HepG2 (cell line): ENCODE measurements around the gene PROX2. TPM values are rescaled to one million over a fixed set of nuclear protein-coding genes. Genes with fewer than 3 reads are reported as not detected.

Experiments used
- ATAC-seq: fragments of 200-7000 bp; cut with Tn5 transposase; 3 replicates; pipeline ENCODE4 v1.9.1; 2020; ENCODE audit warnings: mild to moderate bottlenecking, moderate library complexity
- BruUV-seq: library from RNA; stranded (reverse); fragments of 400-500 nt; replicated peaks from 2 replicates; lab custom pipeline; 2021; lab: Mats Ljungman, UMichigan
- CTCF ChIA-PET: fragments of 300-600 bp; formaldehyde crosslinking; extraction: SDS; loops from one replicate; lab custom pipeline; 2021; ENCODE audit warnings: low total read pairs, inconsistent platforms, low intra/inter-chr PET ratio; lab: Yijun Ruan, JAX
- POLR2A ChIA-PET: fragments of 350-600 bp; sonication (Branson Sonifier 250); formaldehyde crosslinking; loops from one replicate; lab custom pipeline; 2020; ENCODE audit warnings: antibody characterized with exemption, inconsistent platforms; lab: Yijun Ruan, JAX
- DNase-seq: peaks from one replicate; pipeline ENCODE4 v3.0.0-alpha.2; 2015; ENCODE audit warnings: low spot score
- FAIRE-seq: peaks from 3 replicates; lab custom pipeline; 2011; peaks lifted over from hg19 to GRCh38; lab: Jason Lieb, UNC
- H2AFZ ChIP-seq: one replicate; pipeline ENCODE4 v1.6.1; 2011; ENCODE audit warnings: low read length, inconsistent platforms
- H3K27ac ChIP-seq: fragments of 300-600 bp; 3 replicates; pipeline ENCODE4 v1.8.0; 2011; ENCODE audit warnings: mixed run types, mild to moderate bottlenecking, mixed read lengths, low read length, inconsistent platforms; ENCODE audit not compliant: insufficient read depth; ENCODE audit errors: extremely low read length
- H3K27me3 ChIP-seq, 2 experiments: fragments of 200-600 bp in 1 of 2; 2 replicates in 1 of 2; 3 replicates in 1 of 2; pipeline versions ENCODE4 v1.6.0 to v1.8.0; 2011; ENCODE audit warnings: low read length in 2 of 2, mild to moderate bottlenecking in 2 of 2, moderate library complexity in 2 of 2, inconsistent platforms in 1 of 2; ENCODE audit not compliant: insufficient read depth in 2 of 2, control insufficient read depth in 1 of 2
- H3K36me3 ChIP-seq, 2 experiments: fragments of 200-600 bp in 1 of 2; replicated peaks in 1 of 2; 2 replicates in 1 of 2; 3 replicates in 1 of 2; pipeline versions ENCODE4 v1.5.1 to v1.8.0; 2011; ENCODE audit warnings: low read length in 2 of 2, inconsistent platforms in 1 of 2; ENCODE audit not compliant: insufficient read depth in 2 of 2, control insufficient read depth in 1 of 2
- H3K4me1 ChIP-seq: 2 replicates; pipeline ENCODE4 v1.5.1; 2012; ENCODE audit warnings: low read length, inconsistent platforms; ENCODE audit not compliant: insufficient read depth
- H3K4me2 ChIP-seq: 2 replicates; pipeline ENCODE4 v1.6.0; 2011; ENCODE audit warnings: low read depth, low read length, inconsistent platforms
- H3K4me3 ChIP-seq, 3 experiments: fragments of 200-600 bp in 1 of 3; sonication (generic), shearing (Covaris generic) in 1 of 3; replicated peaks in 1 of 3; 2 replicates each; pipeline ENCODE4 v1.5.1; 2011 to 2016; ENCODE audit warnings: low read length in 3 of 3, inconsistent platforms in 2 of 3, low read depth in 2 of 3, mild to moderate bottlenecking in 2 of 3, control low read depth in 1 of 3, mixed read lengths in 1 of 3; ENCODE audit not compliant: insufficient read depth in 1 of 3
- H3K79me2 ChIP-seq: one replicate; pipeline ENCODE4 v1.6.1; 2011; ENCODE audit warnings: low read length, inconsistent platforms; ENCODE audit not compliant: insufficient read depth
- H3K9ac ChIP-seq: 2 replicates; pipeline ENCODE4 v1.6.0; 2011; ENCODE audit warnings: mild to moderate bottlenecking, low read depth, low read length, inconsistent platforms; ENCODE audit not compliant: insufficient read depth
- H3K9me3 ChIP-seq: 2 replicates; pipeline ENCODE4 v1.5.1; 2012; ENCODE audit warnings: mild to moderate bottlenecking, low read length
- H4K20me1 ChIP-seq: 2 replicates; pipeline ENCODE4 v1.6.0; 2011; ENCODE audit warnings: inconsistent platforms, mild to moderate bottlenecking, low read length, moderate library complexity; ENCODE audit not compliant: insufficient read depth
- AGO2 ChIP-seq: fragments of 200-400 bp; formaldehyde crosslinking; optimal IDR thresholded peaks from 2 replicates; pipeline ENCODE3; 2017; ENCODE audit warnings: mild to moderate bottlenecking, low read depth, low read length, moderate library complexity
- CTCF ChIP-seq: sonication (generic); formaldehyde crosslinking; IDR thresholded peaks from 2 replicates; pipeline ENCODE4 v1.5.0; 2020; ENCODE audit warnings: mild to moderate bottlenecking, missing genetic modification reagents, moderate library complexity
- KMT2B ChIP-seq: IDR thresholded peaks from 2 replicates; pipeline ENCODE4 v1.6.1; 2016; ENCODE audit warnings: missing genetic modification reagents, missing compliant biosample characterization
- TFAP4 ChIP-seq: sonication (generic); IDR thresholded peaks from 2 replicates; pipeline ENCODE4 v1.6.1; 2016; ENCODE audit warnings: low read depth, borderline replicate concordance
- ZNF383 ChIP-seq: sonication (generic); formaldehyde crosslinking; IDR thresholded peaks from 2 replicates; pipeline ENCODE4 v1.4.0; 2020; ENCODE audit warnings: missing genetic modification reagents, mild to moderate bottlenecking, borderline replicate concordance
- WGBS: methylation state at CpG from one replicate; pipeline ENCODE4 v1.1.6; 2017; ENCODE audit warnings: low lambda C conversion rate; 5-methylcytosine and 5-hydroxymethylcytosine counted together
- in situ Hi-C: cut with HindIII; loops from 2 replicates; pipeline ENCODE4 v1.10.0; 2017; ENCODE audit warnings: low pct_unique_long_range_greater_than_20kb; ENCODE audit not compliant: extremely low pct_ligation_motif_present
- intact Hi-C: fragments of 100-400 bp; cut with micrococcal nuclease; formaldehyde crosslinking; loops from one replicate; pipeline ENCODE4 v1.10.0; 2022; ENCODE audit not compliant: unreplicated experiment
- polyA plus RNA-seq, 8 experiments: library from polyadenylated mRNA; depleted of rRNA in 3 of 8; stranded (reverse) in 7 of 8; unstranded in 1 of 8; fragments of >200 nt; fragmentation: Illumina TruSeq in 4 of 8; extraction: Trizol in 4 of 8; gene quantifications; 2 replicates each; pipeline versions ENCODE4 v1.2.1 to v1.2.3, GENCODE V29; 2011 to 2016; ENCODE audit warnings: low read depth in 4 of 8, missing spikeins in 1 of 8, mixed read lengths in 1 of 8; ENCODE audit not compliant: insufficient read depth in 1 of 8
- total RNA-seq, 5 experiments: library from RNA; depleted of rRNA; stranded (reverse); fragments of >200 nt; fragmentation: Illumina TruSeq; extraction: Trizol; gene quantifications; 2 replicates each; pipeline ENCODE4 v1.2.3, GENCODE V29; 2016; ENCODE audit warnings: low read depth in 1 of 5

Gene PROX2
- total and polyA plus RNA-seq, 2 of the 13 experiments (the other 11 are each of a cell fraction or from before 2014, with no cell fraction given): not detected

GRCh38 chr14:74906925-74907521 is 31.1 kb upstream of the PROX2 start:
- in situ Hi-C loops: loop anchor here (5.0 kb wide), 1 partner anchor 45 kb away; no protein-coding TSS in a partner anchor
- CTCF ChIA-PET: interaction anchor here (3.2 to 3.9 kb wide), 2 partner anchors 29 to 46 kb away, joined by 20 to 47 read pairs; no protein-coding TSS in a partner anchor
- FAIRE-seq (no peak), ATAC-seq (peak; percentile 50), DNase-seq (no peak)
- Histone ChIP-seq H3K4me3 (no peak overlapping the region), H4K20me1 (no peaks in the 10 kb centered on the region), H3K9me3 (no peaks in the 10 kb centered on the region), H3K4me2 (no peak overlapping the region), H3K9ac (no peak overlapping the region), H3K27me3 (no peaks in the 10 kb centered on the region), H3K36me3 (peaks cover 9 to 16% of the 10 kb centered on the region in 2 experiments), H3K27ac (no peak overlapping the region), H2AFZ (no peak overlapping the region), H3K79me2 (no peaks in the 10 kb centered on the region), H3K4me1 (peaks cover 8% of the 10 kb centered on the region; the same call in 1 of the 2 replicates)
- intact Hi-C loops: no loop called here
- POLR2A ChIA-PET: interaction anchor here (1.1 to 2.8 kb wide), 5 partner anchors 9 to 46 kb away, joined by 3 to 24 read pairs (median 6); partner anchors contain the start of genes DLST and RPS6KL1
- BruUV-seq: no TSS peak
- 92% methylated on average over 7 of the region's 12 CpGs for WGBS
- TF ChIP-seq KMT2B (CRISPR knock-in tag): no peak
- peak; percentile 82 for TF ChIP-seq AGO2
- 0 out of 2 replicates have a peak, but pooled peaks have one; percentile 20 for TF ChIP-seq TFAP4
- TF ChIP-seq CTCF (CRISPR knock-in tag): peak; percentile 35
- no peak for TF ChIP-seq ZNF383 (CRISPR knock-in tag)
